Activated effector memory CD4-positive, alpha-beta T cell treated with Interleukin-2 at 50 U/mL for 16 hours (primary cell): Measurements from ENCODE around the gene JMJD1C.

Source experiments
- DNase-seq: peaks from one replicate; pipeline ENCODE4 v3.0.0-alpha.2; 2020

Gene JMJD1C

DNA sequence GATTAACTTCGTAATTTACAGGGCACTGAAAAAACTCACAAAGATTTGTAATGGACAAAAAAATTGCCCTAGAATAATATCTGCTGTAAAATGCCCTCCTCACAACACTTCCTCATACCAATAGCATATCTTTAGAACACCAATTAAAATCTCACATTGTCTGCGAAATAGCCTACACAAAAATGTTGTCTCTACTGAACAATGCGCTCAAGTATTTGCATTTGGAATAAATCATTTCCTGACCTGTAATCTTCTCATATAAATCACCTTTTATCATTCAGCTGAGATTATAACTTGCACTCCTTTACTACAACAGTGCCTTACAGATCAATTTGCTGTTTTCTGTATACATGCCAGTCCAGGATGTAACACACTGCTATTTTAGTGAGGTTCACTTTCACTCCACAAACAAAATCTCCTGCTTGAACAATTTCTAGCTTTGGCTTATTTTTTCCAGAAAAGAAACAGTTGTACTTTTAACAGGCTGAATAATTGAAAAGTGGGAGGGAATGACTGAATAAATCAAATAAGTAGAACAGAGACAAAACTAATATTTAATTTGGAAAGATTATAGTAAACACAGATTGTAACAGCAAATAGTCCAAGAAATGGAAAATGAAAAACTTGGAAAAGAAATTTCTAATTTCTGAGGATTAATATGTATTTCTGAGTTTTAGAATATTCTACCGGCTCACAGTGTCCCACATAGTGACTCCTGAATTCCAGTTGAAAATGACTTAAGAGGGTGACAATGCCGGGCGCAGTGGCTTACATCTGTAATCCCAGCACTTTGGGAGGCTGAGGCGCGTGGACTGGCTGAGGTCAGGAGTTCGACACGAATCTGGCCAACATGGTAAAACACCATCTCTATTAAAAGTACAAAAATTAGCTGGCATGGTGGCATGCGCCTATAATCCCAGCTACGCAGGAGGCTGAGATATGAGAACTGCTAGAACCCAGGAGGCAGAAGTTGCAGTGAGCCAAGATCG is 30.6 kb downstream of the JMJD1C start:
- DNase-seq, result no peak

DNA sequence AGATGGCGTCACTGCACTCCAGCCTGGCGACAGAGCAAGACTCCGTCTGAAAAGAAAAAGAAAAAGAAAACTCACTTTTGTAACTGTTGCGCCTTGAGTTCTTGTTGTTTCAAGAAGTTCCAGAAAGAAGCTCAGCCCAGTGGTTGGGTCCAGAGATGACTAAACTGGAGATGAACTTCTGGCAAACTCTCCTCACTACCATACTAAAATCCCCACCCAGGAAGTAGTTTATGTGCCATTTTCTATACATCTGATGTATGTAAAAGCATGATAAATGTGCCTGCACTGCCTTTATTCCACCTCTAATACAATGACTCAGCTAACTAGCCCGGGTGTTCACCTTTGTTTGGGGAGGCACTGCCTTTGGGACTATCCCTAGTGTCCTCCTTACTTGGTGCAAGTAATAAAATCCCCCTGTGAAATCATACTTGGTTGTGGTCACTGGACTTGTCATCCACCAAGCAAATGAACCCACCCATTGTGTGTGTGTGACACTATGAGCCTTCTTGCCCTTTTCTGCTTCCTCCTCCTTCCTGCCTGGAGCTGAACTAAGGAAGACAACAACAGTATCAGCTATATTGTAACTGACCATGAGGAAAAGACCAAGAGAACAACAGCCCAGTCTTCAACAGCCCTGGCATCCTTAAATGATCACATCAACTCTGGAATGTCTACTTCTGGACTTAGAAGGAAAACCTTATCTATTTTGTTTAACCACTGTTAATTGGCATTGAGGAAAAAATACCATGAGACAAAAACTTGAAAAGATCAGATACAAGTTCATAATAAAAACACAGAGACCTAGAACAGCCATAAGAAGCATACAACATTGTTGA is 33.6 kb downstream of the JMJD1C start:
- DNase-seq, result no peak

DNA sequence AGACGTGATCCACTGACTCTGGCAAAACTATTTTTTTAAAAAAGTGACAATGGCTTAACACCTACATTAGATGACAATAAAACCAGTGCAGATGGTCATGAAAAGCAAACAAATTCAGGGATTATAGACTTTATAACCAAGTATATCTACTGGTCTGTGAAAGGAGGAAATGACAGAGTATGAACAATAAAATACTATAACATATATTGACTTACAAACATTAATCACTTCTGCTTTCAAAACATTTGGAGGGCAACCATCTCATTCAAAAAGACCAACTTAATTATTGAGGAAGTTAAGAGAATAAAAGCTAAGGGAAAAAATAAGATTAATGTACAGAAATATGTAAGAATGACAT is 34.8 kb downstream of the JMJD1C start:
- no peak for DNase-seq

DNA sequence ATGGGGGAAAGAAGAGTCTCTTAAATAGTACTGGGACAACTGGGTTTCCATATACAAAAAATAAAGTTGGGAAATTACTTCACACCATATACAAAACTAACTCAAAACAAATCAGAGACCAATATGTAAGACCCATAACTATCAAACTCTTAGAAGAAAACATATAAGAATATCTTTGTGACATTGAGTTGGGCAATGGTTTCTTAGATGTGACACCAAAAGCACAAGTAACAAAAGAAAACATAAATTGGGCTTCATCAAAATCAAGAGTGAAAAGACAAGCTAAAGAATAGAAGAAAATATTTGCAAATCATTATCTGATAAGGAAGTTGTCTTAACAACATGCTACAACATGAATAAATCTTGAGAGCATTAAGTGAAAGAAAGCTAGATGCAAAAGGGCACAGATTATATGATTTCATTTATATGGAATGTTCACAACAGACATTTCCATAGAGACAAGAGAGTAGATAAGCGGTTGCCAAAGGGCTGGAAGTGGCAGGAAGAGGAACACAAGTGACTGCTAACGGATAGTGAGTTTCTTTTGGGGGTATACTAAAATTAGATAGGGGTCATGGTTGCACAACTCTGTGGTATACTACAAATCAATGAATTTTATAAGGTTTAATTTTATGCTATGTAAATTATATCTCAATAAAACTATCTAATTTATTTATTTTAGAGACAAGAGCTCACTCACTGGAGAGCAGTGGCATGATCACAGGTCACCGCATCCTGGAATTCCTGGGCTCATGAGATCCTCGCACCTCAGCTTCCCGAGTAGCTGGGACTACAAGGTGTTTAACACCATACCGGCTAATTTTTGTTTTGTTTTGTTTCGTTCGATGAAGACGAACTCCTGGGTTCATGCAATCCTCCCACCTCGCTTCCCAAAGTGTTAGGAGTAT is 35.4 kb downstream of the JMJD1C start:
- DNase-seq, result no peak

DNA sequence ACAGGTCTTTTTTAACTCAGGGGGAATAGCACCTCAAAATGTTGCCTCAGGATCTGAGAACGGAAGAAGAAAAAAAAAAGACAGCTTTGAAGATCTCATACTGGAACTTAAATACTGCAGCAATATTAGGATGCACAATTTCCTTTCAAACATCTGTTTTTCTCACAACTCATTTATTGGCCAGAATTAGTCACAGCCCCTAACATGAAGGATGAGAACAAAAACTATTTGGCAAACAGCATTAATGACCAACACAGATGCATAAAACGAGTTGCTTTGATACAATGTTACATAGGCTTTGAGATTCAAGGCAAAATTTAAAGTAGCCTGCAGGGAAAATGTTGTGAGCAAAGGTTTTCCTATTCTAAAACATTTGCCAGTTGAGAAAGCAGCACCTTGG is 36.5 kb downstream of the JMJD1C start:
- no peak for DNase-seq

DNA sequence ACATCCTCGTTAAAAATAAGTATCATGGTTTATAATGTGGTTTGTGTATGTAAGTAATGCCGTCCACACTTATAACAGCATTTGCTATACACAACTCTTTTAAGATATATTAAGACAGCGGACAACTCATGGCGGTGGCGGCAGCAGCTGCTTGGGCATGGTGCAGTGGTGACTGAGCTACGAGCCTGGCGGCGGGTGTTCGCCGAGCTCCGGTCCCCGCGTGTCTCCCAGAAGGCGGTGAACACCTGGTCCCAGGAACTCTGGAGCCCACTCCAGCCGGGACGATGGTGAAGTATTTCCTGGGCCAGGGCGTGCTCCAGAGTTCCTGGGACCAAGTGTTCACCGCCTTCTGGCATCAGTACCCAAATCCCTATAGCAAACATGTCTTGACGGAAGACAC is 38.8 kb downstream of the JMJD1C start:
- DNase-seq, result no peak

DNA sequence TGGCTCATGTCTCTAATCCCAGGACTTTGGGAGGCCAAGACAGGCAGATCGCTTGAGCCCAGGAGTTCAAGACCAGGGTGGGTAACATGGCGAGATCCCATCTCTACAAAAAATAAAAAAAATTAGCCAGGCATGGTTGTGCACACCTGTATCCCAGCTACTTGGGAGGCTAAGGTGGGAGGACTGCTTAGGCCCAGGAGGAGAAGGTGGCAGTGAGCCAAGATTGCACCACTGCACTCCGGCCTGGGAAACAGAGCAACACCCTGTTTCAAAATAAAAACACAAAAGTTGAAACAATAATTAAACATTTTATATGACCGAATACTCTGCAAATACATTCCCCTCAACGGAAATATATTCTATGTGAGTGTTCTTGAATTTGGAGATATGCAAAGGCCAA is 40.3 kb downstream of the JMJD1C start:
- DNase-seq, result no peak

DNA sequence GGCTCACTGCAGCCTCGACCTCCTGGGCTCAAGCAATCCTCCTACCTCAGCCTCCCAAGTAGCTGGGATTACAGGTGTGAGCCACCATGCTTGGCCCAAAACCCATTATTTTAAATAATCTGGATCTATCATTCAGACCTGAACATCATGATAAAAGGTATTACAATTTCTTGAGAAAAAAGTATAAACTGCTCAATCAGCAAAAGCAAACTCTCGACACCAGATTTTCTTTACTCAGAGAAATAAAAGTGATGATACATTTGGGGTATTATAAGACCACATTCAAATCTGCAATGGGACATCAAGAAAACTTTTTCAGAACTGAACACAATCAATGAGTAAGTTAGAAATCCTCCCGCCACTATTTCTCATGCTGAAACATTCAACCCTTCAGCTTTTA is 41.2 kb downstream of the JMJD1C start:
- DNase-seq, result no peak

DNA sequence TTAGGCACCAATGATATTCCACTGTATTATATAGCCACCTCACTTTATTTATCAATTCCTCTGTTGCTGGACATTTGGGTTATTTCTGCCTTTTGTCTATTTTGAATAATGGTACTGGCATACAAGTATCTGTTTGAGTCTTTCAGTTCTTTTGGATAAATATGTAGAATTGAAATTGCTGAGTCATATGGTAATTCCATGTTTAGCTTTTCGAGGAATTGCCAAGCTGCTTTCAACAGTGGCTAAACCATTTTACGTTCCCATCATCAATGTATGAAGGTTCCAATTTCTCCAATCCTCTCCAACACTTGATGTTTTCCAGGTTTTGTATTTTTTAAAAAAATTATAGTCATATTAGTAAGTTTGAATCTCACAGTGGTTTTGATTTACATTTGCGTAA is 42.3 kb downstream of the JMJD1C start:
- no peak for DNase-seq

DNA sequence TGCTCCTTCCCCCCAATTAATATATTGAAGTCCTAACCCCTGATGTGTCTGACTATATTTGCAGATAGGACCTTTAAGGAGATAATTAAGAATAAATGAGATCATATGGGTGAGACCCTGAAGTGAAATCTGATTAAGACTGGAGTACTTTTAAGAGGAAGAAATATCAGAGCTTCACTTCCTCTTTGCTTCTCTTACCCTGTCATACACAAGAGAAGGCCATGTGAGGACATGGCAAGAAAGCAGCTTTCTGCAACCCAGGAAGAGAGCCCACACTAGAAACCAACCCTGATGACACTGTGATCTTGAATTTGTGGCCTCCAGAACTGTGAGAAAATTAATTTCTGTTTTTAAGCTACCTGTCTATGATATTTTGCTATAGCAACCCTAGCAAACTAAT is 44.2 kb downstream of the JMJD1C start:
- no peak for DNase-seq

DNA sequence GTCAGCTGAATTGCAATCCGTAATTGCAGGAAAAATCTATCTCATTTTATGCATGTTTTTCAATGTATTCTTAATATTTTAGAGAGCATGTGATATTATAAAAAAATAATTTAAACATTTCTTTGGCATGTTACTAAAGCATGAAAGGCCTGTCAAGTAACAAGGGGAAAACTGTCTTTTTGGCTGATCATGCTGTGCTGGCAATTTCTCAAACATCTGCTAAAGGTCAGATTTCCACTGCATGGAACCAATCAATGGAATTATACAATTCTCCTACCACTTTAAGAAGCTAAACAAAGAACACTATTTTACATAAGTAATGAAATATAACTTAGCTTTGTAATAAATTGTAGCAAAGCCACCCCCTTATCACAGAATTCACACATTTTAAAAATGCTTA is 49.4 kb downstream of the JMJD1C start:
- DNase-seq, result no peak

DNA sequence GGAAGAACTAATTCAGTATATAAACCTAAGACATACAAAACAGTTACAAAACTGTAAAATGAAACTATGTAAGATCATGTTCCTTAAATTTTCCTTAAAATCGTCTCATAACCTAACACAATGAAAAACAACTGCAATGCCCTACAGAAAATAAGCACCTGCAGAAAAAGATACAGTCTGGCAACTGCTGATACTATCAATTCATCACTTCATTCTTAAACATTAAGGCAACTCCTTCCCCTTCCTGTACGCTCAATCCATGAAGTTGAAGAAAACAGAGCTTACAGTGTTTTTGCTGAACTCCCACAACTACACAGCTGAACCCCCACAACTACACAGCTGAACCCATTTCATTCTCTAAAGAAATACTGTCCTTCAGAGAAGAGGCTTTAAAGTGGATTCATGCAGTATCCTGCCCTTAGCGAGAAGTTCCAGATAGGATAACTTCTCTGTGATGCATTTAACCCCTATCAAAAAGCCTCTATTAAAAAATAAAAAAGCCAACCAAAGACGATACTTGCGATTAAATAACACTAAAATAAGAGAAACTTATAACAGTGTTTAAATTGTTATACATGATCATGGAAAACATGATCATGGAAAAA is 50.0 kb downstream of the JMJD1C start:
- no peak for DNase-seq

DNA sequence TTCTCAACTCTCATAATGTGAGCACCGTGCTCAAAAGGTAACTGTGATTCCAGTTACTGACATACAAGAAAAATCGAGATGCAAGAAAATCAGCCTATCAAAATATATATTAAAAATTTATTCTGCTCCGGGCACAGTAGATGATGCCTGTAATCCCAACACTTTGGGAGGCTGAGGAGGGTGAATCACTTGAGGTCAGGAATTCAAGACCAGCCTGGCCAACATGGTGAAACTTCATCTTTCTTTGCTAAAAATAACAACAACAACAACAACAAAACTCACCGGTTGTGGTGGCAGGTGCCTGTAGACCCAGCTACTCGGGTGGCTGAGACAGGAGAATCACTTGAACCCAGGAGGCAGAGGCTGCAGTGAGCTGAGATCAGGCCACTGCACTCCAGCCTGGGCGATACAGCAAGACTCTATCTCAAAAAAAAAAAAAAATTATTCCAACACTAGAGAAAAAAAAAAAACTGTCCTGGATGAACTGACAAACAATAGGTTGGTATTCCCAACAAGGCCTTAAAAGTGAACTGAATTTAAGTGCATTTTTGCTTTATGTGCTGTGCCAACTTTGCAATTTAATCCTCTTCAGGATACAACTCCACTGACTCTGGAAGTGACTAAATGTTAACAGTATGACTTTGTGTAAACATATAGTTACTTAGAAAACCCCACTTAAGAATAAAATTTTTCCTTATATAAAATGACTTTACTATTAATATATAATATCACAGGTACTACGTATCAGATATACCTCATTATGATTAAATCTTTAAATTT is 51.1 kb downstream of the JMJD1C start:
- DNase-seq, result no peak

DNA sequence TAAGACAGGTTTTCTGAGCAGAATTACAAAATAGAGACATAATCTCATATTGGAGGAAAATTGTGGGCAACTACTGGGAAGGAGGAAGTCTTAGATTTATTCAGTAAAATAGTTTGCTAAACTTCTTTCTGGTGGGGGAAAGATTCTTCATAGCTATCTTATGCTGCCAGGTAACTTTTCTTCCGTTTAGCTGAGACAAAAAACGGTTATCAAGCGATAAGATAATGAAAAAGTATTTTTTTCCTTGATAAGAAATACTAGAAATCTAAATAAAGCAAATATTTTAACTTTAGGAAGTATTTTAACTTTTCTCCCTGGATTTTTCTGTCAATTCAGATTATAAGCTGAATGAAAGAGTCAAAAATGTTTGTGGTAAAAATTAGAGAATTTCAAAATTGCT is 52.3 kb downstream of the JMJD1C start:
- DNase-seq, result no peak

DNA sequence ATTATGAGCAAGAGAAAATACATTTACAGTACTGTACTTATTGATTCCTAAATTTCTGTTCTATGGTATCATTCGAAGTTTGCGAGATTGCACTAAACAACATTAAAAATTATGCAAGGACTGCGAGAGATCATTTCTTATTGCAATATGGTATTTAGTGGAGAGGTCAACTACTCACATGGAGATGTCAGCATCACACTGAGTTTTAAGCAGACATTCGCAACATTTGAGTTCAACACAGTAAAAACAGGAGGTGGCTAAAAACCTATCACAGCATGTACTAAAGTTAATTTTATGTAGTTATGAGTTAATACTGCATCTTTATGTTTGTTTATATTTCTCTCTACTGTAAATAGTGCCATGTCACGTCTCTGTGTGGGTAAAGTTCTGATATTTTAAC is 53.5 kb downstream of the JMJD1C start:
- DNase-seq, result no peak

DNA sequence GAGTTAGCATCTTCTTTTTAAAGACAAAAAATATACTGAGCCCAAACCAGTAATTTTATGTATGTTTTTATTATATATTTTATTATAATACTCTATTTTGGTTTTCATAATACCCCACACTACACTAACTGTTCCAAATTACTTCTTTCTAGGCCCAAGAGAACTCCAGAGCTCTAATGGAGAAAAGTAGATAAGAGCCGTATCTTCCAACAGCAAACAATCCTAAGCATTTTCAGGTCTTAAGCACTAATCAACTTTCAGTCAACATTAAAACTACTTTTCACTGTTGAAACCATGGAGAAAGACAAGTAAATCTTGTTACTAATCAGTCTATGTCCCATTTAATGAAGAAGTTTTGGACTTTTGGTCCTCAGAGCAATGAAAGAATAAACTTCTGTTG is 55.1 kb downstream of the JMJD1C start:
- DNase-seq, result no peak

DNA sequence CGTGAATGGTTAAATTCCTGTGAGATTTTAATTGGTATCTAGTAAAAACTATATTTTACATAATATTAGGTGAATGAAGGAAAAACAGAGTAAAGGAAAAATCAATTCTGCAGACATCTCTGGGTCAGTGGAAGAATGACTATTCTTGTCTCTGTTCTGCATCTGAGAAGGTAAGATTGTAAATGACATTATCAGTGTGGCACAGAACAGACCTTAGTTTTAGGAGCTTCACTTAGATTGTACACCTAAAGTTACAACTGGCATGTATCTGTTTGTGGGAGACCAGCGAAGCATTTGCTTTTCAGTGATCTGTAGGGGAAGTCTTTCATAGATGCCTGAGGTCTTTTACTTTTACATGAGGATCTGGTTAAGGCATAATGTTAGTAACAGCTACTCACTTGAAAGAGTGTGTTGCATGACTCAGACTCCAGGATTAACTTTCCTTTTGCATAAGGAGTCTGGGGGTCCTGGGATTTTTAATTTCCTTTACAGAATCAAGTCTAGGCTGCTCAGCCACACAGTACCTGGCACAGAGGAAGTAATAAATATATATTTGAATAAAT is 56.2 kb downstream of the JMJD1C start:
- DNase-seq, result no peak

DNA sequence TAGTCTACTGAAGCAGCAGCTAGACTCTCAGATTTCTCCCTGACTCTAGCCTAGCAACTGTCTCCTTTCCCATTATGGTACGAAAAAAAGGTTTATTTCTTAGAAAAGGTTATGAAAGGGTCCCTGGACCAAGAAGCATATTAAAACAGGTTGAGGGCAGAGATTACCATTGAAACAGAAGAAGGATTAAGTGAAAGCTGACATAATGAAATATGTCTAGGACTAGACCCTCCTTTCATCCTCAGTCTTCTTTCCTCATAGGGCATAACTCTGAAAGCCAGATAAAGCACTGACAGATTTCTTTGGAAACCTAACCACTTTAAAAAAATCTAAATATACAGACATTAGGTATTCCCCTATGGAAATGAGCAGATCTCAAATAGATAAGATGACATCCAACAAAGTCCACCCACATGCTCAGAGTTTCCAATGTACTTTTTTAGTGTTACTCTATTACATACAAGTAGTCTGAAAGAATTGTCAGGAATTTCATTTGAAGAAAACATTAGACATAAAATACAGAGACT is 58.6 kb downstream of the JMJD1C start:
- DNase-seq, result no peak

DNA sequence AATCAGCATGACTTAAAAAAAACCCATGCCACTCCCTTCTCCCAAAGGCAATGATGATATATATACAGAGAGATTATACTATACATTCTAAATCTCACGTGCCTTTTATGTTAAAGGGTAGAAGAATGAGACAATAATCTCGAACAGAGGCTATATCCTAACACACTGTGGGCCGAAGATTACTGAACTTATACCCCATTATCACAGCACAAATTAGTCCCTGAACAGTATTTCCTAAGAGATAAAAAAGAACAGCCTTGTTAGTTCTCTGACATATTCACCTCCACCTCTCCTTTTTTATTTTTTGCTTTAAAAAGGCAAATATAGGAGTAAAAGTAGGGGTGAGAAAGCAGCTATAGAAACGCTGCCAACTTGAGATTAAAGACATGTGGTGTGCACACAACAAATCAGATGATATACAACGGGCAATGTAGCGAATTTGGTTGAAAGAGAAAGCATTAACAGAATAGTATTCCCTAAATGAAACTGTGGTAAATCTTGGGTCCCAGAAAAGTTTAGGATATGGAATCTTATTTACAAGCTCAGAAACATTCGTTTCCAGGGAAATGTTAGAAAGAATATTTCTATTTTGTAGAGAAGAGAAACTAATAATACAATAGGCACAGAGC is 69.5 kb downstream of the JMJD1C start:
- DNase-seq, result no peak

DNA sequence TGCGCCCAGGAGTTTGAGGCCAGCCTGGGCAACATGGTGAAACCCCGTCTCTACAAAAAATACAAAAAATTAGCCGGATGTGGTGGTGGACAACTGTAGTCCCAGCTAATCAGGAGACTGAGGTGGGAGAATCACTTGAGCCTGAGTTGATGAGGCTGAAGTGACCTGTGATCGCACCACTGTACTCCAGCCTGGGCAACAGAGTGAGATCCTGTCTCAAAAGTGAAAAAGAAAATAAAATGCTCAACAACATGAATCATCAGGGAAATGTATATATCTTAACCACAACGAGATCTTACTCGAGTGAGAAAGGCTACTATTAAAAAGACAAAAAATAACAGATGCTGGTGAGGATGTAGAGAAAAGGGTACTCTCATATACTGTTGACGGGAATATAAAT is 72.7 kb downstream of the JMJD1C start:
- no peak for DNase-seq

DNA sequence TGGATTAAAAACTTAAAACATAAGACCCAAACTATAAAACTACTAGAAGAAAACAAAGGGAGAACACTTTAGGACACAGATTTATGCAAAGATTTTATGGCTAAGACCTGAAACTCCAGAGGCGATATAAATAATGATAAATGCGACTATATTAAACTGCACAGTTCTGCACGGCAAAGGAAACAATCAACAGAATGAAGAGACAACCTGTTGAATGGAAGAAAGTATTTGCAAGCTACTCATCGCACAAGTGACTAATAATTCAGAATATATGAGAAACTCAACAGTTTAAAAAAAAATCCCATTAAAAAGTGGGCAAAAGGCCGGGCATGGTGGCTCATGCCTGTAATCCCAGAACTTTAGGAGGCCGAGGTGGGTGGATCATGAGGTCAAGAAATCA is 73.6 kb downstream of the JMJD1C start:
- no peak for DNase-seq
